Transverse colon (tissue), 4 donors: ENCODE measurements around the gene ATP9B. TPM values are rescaled to one million over a fixed set of nuclear protein-coding genes. Genes with fewer than 3 reads are reported as not detected.

Experiments
- DNase-seq: peaks from one replicate; pipeline ENCODE4 v3.0.0-alpha.2; 2019
- H3K27ac ChIP-seq, 4 donors: fragments of 200-600 bp; sonication (generic); 2 replicates each; pipeline ENCODE4 v1.5.1; 2016 to 2018; ENCODE audit warnings: inconsistent platforms in 4 of 4
- H3K27me3 ChIP-seq: fragments of 200-600 bp; sonication (generic); 2 replicates; pipeline ENCODE4 v1.5.1; 2017; ENCODE audit warnings: inconsistent platforms
- H3K36me3 ChIP-seq, 4 donors: fragments of 200-600 bp; sonication (generic); 2 replicates each; pipeline ENCODE4 v1.5.1; 2017 to 2019; ENCODE audit warnings: inconsistent platforms in 4 of 4
- H3K4me1 ChIP-seq, 4 donors: fragments of 200-600 bp; sonication (generic); 2 replicates each; pipeline ENCODE4 v1.5.1; 2017 to 2020; ENCODE audit warnings: inconsistent platforms in 4 of 4
- H3K4me3 ChIP-seq, 4 donors: fragments of 200-600 bp; sonication (generic); 1 replicate in 1 of 4; 2 replicates in 3 of 4; pipeline versions ENCODE4 v1.5.1 to v1.6.1; 2017 to 2019; ENCODE audit warnings: inconsistent platforms in 4 of 4
- H3K9me3 ChIP-seq, 2 donors: fragments of 200-600 bp; sonication (generic); 2 replicates each; pipeline ENCODE4 v1.5.1; 2017 to 2019; ENCODE audit warnings: inconsistent platforms in 2 of 2
- EP300 ChIP-seq: sonication (generic); formaldehyde crosslinking; IDR thresholded peaks from one replicate; pipeline ENCODE4 v1.6.1; 2017; ENCODE audit warnings: antibody characterized with exemption, low read depth
- POLR2A ChIP-seq: fragments of 450-650 bp; IDR thresholded peaks from one replicate; pipeline ENCODE4 v1.6.1; 2016; ENCODE audit warnings: antibody characterized with exemption, mild to moderate bottlenecking, moderate library complexity
- POLR2AphosphoS5 ChIP-seq, 3 donors: sonication (generic); formaldehyde crosslinking; IDR thresholded peaks; one replicate each; pipeline ENCODE4 v1.6.1; 2016; ENCODE audit warnings: antibody characterized with exemption in 3 of 3
- WGBS, 2 donors: methylation state at CpG; one replicate each; pipeline ENCODE4 v1.1.5; 2018; ENCODE audit warnings: low coverage in 1 of 2; 5-methylcytosine and 5-hydroxymethylcytosine counted together
- in situ Hi-C, 4 donors: fragments of 200-750 bp; cut with MboI; loops; one replicate each; pipeline versions ENCODE4 v1.15.0 to v1.15.1; 2017; ENCODE audit warnings: low sequenced_read_pairs in 3 of 4, low pct_ligation_motif_present in 1 of 4, low pct_unique_long_range_greater_than_20kb in 1 of 4
- intact Hi-C: fragments of 100-400 bp; cut with DNase I; formaldehyde crosslinking; loops from one replicate; pipeline ENCODE4 v1.15.1; 2023; ENCODE audit warnings: low total_unique reads
- total RNA-seq, 4 donors: library from RNA; depleted of rRNA; stranded (reverse); fragments of >200 nt; gene quantifications; one replicate each; pipeline ENCODE4 v1.1.0, GENCODE V29; 2016
- TF ChIP-seq, protein P1 (sequence below), 5 experiments: fragments of 200-600 bp in 3 of 5; fragments of 450-650 bp in 2 of 5; sonication (generic) in 3 of 5; IDR thresholded peaks; 1 replicate in 2 of 5; 2 replicates in 3 of 5; pipeline ENCODE4 v1.5.1; 2016 to 2017; ENCODE audit warnings: antibody characterized with exemption in 5 of 5, inconsistent platforms in 3 of 5, mild to moderate bottlenecking in 2 of 5, moderate library complexity in 1 of 5

ATP9B gene
- total RNA-seq, 4 donors from 2014 or later: 36.3 to 70.3 (median 41.6) TPM

GRCh38 chr18:79117788-79118187 lies 48.6 kb downstream of the ATP9B start:
- H3K4me3 ChIP-seq: no peak overlapping the region
- DNase-seq: no peak
- no peaks in the 10 kb centered on the region for H3K27me3 ChIP-seq
- no peaks in the 10 kb centered on the region for H3K9me3 ChIP-seq
- peaks cover 0 to 12% (median 4%) of the 10 kb centered on the region in 4 donors for H3K36me3 ChIP-seq
- 76 to 83% methylated on average over 1 of the region's 1 CpG for WGBS, 2 donors
- no peak overlapping the region for H3K27ac ChIP-seq
- in situ Hi-C loops (no loop called here), intact Hi-C loops (no loop called here)
- TF ChIP-seq POLR2AphosphoS5 (IDR thresholded peaks at IDR 0.05): no peak
- TF ChIP-seq POLR2A: no peak
- no peak for TF ChIP-seq EP300
- TF ChIP-seq, protein P1, sequence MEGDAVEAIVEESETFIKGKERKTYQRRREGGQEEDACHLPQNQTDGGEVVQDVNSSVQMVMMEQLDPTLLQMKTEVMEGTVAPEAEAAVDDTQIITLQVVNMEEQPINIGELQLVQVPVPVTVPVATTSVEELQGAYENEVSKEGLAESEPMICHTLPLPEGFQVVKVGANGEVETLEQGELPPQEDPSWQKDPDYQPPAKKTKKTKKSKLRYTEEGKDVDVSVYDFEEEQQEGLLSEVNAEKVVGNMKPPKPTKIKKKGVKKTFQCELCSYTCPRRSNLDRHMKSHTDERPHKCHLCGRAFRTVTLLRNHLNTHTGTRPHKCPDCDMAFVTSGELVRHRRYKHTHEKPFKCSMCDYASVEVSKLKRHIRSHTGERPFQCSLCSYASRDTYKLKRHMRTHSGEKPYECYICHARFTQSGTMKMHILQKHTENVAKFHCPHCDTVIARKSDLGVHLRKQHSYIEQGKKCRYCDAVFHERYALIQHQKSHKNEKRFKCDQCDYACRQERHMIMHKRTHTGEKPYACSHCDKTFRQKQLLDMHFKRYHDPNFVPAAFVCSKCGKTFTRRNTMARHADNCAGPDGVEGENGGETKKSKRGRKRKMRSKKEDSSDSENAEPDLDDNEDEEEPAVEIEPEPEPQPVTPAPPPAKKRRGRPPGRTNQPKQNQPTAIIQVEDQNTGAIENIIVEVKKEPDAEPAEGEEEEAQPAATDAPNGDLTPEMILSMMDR (IDR thresholded peaks at IDR 0.05): no peak
- no peaks in the 10 kb centered on the region for H3K4me1 ChIP-seq

GRCh38 chr18:79118797-79119196 lies 49.6 kb downstream of the ATP9B start:
- in situ Hi-C loops: no loop called here
- peaks cover 0 to 10% (median 4%) of the 10 kb centered on the region in 4 donors for H3K36me3 ChIP-seq

GRCh38 chr18:79121746-79122474 lies 52.7 kb downstream of the ATP9B start:
- in situ Hi-C loops: no loop called here
- WGBS, 2 donors: 86 to 95% methylated on average over 2 of the region's 2 CpGs
- Histone ChIP-seq H3K4me3 (no peak overlapping the region), H3K36me3 (peaks cover 0 to 10% (median 0%) of the 10 kb centered on the region in 4 donors), H3K27ac (no peak overlapping the region), H3K27me3 (no peaks in the 10 kb centered on the region), H3K9me3 (no peaks in the 10 kb centered on the region), H3K4me1 (no peaks in the 10 kb centered on the region)
- DNase-seq: no peak
- no peak for TF ChIP-seq POLR2A
- TF ChIP-seq, protein P1 (IDR thresholded peaks at IDR 0.05): no peak
- TF ChIP-seq EP300: no peak
- TF ChIP-seq POLR2AphosphoS5 (IDR thresholded peaks at IDR 0.05): no peak
- intact Hi-C loops: no loop called here

More at GRCh38 chr18:79118797-79119196, 49.6 kb downstream of the ATP9B start:
- DNase-seq: no peak
- TF ChIP-seq POLR2A: no peak
- TF ChIP-seq, protein P1 (IDR thresholded peaks at IDR 0.05): no peak
- TF ChIP-seq EP300: no peak
- no peak for TF ChIP-seq POLR2AphosphoS5 (IDR thresholded peaks at IDR 0.05)
- no peak overlapping the region for H3K4me3 ChIP-seq
- H3K27me3 ChIP-seq: no peaks in the 10 kb centered on the region
- 97 to 100% methylated on average over 4 to 5 of the region's 5 CpGs for WGBS, 2 donors
- no peaks in the 10 kb centered on the region for H3K4me1 ChIP-seq
- no peaks in the 10 kb centered on the region for H3K9me3 ChIP-seq
- H3K27ac ChIP-seq: no peak overlapping the region
- intact Hi-C loops: no loop called here

DNA sequence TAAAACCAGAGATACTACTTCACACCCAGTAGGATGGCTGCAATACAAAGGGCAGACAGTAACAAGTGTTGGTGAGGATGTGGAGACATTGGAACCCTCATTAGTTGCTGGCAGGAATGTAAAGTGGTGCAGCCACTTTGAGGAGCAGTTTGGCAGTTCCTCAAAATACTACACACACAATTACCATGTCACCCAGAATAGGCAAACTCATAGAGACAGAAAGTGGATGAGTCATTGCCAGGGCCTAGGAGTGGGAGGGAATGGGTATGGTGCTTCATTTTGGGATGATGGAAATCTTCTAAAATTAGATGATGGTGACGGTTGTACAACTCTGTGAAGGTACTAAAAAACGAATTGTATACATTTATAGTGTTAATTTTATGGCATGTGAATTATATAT lies 54.8 kb downstream of the ATP9B start:
- Histone ChIP-seq H3K27me3 (no peaks in the 10 kb centered on the region), H3K36me3 (peaks cover 0 to 17% (median 0%) of the 10 kb centered on the region in 4 donors), H3K9me3 (no peaks in the 10 kb centered on the region), H3K27ac (no peak overlapping the region), H3K4me3 (no peak overlapping the region), H3K4me1 (no peaks in the 10 kb centered on the region)
- 66 to 68% methylated on average over 2 of the region's 2 CpGs for WGBS, 2 donors
- intact Hi-C loops: no loop called here
- no peak for DNase-seq
- TF ChIP-seq EP300: no peak
- no peak for TF ChIP-seq POLR2AphosphoS5 (IDR thresholded peaks at IDR 0.05)
- TF ChIP-seq, protein P1 (IDR thresholded peaks at IDR 0.05): no peak
- TF ChIP-seq POLR2A: no peak
- in situ Hi-C loops: no loop called here
